ENCODE data around the gene IRF2BPL.

Gene IRF2BPL

DNA sequence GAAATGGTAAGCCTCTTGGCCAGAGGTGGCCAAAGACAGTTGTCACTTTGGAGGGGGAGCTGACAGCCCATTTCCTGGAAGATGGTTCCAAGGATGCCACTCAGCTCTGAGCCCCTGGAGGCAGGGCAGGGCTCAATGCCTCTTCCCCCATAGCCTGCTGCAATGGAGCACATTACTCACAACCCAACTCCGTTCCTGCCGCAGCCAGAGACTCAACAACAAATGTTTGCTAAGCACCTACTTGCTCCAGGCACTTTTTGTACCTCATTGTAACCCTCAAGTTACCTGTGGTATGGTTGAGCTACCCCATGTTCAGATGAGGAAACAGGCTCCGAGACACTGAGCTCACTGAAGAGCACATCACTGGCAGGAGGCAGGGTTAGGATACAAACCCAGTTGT, 19.5 kb downstream of the IRF2BPL start:
- DNase-seq = no peak

DNA sequence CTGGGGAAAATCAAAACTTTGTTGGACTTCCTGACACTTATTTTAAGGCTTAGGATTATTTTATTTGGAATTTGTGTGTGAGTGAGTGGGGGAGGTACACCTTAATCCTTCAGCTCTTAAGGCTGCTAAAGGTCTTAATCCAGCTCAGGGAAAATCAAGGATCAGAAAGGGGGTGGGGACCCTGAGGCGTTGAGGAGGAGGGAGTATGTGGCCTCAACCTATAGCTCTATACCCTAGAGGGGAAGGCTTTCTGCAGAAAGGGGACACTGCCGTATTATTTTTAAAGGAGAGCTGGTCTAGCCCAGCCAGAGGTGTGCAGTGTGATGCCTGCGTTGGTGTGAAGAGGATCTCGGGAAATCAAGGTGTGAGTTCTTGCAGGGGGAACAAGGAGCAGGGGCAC, 20.0 kb downstream of the IRF2BPL start:
- DNase-seq = no peak

DNA sequence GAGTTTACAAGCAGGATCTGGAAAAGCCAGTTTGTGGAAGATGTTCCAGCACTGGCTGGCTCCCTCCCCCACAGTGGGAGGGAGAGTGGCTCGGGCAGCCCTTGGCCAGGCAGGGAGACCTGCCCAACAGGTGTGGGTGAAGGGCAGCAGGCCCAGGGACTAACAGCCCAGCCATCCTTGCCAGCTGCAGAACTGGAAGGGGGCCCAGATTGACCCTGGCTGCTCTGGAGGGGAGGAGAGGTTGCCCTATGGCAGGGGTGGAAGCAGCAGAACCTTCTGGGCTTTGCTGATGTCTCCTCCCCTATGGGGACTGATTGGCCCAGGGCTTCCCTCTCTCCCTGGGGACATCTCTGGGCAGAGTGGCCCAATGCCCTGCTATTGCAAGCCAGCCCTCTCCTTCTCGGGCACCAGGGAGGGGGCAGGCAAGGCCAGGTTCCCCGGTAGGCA, 20.5 kb downstream of the IRF2BPL start:
- no peak for DNase-seq

DNA sequence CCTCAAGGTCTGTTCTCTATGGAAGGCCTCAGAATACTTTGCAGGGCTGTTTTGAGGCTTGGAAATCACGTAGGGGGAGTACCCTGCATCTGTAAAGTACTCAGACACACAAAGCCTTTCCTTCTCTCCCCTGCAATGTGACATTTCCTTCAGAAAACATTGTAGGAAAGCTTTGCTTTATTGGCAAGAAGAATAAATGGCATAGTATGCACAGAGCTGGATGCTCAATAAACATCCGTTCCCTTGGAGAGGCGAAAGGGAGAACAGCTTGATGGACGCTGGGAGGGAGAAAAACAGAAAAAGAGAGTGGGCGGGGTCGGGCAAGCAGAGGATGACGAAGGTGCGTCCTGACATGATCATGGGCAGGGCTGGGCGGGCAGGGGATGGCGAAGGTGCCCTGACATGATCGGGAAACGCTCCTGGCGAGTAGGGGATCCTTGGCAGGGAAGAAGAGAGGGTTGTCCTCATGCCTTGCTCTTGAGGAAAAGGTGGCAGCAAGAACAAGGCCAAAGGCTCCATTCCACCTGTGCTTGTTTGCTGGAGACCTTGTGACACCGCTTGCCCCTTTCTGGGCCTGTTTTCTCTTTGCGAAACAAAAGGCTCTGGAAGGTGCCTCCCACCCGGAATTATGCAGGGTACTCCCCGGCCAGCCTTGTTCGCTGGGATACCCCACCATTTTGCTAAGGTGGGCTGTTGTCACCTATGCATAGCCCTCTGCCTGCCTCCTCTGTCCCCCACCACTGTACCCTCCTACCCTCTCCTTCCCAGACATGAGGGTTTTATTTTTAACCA, 21.1 kb downstream of the IRF2BPL start:
- DNase-seq = no peak

DNA sequence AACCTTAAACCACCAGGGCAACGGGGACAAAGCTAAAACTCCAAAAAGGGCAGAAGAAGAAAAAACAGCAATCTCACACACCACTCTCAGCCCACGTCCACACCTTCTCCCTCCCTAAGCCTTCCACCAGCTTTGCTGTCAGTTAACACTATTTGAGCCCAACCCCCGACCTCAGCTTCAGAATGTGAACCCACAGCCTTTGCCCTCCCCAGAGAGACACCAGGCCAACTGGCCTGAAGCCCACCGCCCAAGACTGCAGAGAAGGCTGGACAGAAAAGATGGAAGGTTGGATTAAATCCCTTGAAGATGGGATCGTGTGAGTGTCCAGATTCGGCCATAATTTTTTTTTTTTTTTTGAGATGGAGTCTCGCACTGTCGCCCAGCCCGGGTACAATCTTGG, 22.4 kb downstream of the IRF2BPL start:
- no peak for DNase-seq

DNA sequence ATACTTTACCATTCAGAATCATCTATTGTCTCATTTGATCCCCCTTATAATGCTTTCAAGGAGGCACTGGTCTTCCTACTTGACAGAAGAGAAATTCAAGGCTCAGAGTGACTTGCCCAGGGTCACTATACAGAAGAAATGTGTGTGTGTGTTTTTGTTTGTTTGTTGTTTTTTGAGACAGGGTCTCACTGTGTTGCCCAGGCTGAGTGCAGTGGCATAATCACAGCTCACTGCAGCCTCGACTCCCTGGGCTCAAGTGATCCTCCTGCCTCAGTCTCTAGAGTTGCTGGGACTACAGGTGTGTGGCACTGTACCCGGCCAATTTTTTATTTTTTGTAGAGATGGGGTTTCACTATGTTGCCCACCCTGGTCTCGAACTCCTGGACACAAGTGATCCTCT, 22.9 kb downstream of the IRF2BPL start:
- no peak for DNase-seq

DNA sequence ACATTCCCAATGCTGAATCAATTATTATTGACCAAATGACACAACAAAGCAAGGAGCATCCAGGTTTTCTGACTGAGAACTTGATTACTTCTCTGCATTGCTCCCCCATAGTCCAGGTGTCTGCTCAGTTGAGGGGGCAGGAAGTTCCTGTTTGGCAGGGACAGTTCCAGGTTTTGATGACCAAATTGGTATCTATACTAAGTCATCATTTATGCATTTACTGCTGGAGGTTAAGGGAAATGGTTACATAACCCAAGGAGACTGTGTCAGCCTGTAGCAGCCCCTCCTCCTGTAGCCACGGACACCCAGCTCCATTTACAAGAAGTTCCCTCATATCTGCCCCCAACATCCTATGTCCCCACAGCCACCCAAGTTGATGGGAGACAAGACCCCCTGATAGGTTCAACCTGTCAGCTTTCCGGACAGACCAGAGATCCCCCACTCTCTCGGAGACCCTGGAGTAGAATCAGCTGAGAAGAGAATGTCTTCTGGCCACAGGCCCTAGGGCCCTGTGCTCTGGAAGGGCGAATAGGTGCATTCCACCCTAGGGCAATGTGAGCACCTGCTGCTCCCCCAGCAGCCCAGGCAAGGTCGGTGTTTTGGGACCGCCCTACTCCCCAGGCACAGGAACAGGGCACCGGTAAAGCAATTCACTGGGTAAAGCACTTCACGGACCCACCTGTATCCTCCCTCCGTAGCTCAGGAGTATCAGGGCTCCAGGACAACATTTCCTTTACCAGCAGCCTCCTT, 23.6 kb downstream of the IRF2BPL start:
- DNase-seq = no peak

DNA sequence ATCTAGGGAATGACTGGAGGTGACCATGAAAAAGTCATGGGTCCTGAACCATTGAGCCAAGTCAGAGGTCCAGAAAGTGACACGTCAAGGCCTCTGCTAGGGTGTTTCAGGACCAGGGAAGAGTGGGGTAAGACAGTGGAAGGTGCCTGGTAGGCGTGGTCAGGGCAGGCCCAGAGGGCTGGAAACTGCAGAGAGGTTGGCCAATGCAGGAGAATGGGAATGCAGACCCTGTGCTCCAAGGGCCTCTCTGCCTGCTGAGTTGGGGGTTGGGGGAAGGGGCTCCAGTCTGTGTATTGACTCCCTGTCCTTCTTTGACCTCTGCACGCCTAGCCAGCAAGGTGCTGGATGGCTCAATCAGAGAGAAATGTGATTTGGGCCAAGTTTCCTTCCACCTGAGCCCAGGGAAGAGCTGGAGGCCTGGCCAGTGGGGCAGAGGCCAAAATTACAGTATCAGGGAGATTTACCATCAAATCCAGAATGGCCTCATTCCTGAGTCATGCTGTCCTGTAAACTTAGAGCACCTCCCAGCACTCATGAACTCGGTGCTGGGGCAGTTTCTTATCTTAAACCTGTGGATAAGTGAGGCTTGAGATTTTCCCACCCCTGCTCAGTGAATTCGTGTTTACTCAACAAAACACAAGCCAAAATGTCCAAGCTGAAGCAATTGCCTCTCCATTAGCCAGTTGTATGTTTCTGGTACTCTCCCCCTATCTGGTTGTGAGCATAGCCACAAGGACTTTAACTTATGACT, 24.4 kb downstream of the IRF2BPL start:
- no peak for DNase-seq

DNA sequence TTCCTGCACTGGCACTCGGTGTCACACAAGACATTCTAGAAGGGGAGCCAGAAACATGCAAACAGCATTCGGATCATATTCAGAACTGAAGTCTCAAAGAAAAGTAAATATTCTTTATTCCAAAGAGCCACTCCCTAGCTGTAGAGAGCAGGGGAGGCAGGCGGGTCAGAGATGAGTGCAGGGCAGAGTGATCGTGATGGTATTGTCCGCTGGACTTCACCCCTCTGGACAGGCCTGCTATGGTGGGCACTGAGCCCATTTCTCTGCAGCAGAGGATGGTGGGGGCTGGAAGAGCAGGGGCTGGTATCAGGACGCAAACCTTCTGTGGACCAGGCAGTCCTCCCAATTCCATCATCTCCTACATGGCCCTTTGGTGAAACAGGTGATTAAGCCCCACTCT, 25.6 kb downstream of the IRF2BPL start:
- no peak for DNase-seq

DNA sequence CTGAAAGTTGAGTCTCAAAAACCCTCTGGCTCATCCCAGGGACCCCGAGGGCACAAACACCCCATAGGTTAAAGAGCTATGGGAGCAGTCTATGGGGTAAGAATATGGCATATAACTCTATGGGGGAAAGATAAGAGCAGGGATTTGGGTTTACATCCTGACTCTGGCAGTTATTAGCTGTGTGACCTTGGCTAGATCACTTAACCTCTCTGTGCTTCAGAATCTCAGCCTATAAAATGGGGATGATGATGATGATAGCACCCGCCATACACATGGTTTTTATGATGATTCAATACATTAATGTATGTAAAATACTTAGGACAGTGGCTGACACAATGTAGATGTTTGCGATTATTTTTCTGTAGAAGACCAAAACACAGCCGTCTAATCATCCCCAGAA, 26.2 kb downstream of the IRF2BPL start:
- no peak for DNase-seq

DNA sequence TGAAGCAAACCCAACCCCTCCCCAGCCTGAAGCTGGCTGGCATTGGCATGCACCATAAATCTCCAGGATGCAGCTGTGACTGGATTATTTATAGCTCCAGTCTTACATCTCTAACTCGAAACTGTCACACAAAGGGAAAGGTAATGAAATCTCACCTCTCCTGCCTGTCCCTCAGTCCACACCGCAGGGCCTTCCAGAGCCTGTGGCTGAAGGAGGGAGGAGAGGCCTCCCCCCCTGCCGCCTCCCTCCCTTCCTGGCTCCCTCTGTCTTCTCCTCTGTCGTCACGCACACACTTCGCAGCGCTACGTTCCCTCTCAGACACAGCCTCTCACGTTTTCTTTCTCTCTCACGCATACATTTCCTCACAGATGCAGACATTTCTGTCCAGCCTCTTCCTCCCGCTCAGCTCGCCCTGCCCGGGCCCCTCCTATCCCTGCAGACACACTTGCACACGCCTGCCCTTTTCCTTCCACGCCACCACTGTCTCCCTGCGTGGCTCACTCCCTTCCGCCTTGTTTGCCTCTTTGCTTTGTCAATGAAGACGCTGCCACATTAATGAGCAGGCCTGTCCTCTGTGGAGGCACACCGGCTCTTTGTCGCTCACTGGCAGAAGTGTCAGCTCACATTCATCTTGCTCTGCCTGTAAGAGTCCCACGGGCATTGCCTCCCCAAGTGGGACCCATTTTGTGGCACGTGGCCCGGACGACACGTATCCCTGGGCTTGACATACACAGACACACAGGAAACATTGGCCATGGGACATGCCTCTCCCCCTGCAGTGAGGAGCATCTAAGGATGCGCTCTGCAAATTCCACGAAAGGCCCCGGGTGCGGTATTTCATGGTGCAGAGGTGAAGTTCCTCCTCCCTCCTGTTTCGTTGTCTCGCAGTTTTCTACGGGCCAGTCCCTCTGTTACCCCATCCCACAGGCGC, 27.9 kb downstream of the IRF2BPL start:
- DNase-seq = no peak

DNA sequence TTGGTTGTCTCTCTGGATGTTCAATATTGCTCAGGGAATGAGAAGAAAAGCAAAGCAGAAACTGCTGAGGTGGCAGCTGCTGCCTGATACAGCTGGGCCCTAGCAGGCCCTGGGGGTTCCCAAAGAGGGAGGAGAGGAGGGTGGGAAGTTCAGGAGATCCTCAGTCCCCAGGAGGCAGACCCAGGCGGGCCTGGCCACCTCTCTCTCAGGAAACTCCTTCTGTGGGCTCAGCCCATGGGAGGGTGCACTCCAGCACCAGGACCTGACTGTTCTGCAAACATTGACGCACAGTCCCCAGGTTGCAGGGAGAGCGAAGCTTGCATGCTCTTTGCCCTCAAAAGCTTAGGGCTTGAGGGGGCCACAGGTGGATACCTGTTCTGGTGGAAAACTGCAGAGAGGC, 29.6 kb downstream of the IRF2BPL start:
- no peak for DNase-seq

DNA sequence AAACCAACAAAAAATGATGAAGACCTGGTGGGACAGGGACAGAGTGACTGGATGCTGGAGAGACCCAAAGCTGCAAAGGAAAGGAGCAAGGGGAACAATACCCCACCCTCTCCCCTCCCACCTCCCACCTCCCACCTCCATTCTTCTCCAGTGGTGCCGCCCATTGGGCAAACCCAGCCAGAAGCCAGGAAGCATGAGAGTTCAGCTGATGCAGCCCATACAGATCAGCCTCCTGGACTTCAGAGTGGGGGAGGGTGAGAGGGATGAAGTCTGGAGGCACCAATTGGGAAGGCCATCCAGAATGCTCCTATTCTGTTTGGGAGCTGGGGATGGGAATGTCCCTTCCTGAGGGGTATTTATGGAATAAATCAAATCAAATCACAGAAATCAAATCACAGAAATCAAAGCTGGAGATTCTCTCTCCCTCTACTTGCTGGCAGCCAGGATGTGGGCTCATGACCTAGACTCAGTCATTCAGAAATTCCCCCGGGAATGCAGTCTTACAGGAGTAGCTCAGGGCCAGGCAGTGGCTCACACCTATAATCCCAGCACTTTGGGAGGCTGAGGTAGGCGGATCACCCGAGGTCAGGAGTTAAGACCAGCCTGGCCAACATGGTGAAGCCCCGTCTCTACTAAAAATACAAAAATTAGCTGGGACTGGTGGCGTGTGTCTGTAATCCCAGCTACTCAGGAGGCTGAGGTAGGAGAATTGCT, 31.1 kb downstream of the IRF2BPL start:
- no peak for DNase-seq

DNA sequence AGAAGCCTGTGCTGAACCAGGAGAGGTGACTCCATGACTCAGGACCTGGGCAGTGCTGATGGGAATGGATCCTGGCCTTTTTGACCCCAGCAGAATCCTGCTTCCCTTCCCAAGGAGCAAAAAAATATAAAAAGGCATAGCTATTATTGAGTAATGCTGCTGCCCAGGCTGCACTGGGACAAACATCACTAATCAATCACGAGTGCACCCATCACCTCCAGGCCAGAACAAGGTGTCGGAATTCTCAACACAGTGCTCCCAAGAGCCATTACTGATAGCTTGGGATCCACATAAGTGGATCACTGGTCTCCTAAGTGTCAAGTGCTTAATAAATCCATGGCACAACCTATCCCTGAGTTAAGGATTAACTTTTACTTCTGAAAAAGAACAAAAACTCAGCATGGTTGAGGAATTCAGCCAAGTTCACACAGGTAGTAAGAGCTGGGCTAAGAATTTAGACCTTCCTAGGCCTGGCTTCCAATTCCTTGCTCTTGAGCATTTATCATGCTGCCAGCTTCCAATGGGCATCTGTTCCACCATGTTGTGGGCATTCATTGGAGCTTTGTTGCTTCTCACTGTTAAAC, 31.9 kb downstream of the IRF2BPL start:
- DNase-seq = no peak

DNA sequence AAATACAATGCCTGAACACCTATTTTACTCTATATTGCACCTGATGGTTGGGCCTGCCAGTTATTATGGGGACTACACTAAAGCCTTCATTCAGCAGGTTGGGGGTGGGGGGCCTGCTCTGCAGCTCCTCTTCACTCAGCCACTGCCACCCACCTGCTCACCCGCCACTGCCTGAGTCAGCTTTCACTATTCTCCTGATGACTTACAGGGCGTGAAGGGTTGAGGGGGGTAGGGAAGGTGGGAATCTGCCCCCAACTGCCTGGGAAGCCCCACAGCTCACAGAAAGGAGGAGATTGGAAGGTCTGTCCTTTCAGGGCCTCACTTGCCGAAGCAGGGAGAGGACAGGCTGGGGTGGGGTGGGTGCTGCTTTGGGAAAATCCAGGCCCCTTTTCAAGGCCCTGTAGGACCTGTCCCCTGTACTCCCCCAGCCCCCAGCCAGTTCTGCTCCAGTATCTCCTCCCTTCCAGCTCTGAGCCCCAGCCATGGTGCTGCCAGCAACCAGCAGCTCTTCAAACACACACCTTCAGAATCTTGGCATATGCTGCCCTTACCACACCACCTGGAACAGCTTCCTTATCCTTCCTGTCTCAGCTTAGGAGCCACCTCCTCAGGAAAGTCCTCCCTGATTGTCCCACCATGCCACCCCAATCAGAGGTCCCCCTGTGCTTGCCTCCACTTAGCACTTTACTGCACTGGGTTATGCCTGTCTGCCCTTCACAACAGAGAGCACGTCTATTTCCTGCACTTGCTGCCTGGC, 33.1 kb downstream of the IRF2BPL start:
- peak; percentile 22 for DNase-seq

DNA sequence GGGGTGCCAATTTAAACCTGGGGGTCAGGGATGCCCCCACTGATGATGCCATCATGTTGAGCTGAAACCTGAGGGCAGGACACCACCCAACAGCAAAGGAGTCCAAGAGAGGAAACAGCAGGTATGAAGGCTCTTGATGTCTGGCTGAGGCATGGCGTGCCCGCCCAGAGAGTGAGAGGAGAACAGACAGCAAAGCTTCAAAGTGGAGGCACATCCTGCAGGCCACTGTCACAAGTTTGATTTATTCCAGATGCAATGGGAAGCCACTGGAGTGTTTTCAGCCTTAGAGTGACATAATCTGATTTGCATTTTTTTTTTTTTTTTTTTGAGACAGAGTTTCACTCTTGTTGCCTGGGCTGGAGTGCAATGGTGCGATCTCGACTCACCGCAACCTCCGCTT, 34.8 kb downstream of the IRF2BPL start:
- no peak for DNase-seq

DNA sequence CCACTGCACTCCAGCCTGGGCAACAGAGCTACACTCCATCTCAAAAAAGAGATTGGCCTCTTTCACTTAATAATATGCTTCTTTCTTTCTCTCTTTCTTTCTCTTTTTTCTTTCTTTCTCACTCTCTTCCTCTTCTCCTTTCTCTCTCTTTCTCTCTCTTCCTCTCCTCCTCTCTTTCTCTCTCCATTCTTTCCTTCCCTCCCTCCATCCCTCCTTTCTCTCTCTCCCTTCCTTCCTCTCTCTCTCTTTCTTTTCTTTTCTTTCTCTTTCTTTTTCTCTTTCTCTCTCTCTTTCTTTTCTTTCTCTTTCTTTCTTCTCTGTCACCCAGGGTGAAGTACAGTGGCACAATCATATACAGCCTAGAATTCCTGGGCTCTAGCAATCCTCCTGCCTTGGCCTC, 38.4 kb downstream of the IRF2BPL start:
- no peak for DNase-seq

DNA sequence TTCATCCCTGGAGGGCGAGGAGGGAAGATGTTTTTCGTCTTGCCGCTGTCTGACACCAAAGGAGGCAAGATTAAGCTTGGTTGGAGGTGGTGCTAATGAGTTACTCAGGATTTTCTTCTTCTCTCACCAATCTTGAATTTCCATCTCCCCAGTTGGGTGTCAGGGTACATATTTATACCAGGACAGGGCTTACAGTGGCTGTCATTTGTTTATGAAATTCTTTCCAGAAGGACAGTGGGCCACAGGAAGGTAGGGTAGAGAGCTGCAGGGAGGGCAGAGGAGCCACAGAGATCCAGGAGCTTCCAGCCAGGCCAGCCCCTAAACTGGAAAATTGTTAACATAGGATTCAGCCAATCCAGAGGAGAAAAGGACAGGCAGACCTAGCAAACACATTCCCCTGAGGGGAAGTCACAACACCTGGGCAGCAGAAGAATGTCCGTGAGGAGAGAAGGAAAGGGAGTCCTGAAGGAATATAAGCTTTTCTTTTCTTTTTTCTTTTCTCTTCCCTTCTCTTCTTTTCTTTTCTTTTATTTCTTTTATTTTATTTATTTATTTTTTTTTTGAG, 40.5 kb downstream of the IRF2BPL start:
- DNase-seq = no peak

DNA sequence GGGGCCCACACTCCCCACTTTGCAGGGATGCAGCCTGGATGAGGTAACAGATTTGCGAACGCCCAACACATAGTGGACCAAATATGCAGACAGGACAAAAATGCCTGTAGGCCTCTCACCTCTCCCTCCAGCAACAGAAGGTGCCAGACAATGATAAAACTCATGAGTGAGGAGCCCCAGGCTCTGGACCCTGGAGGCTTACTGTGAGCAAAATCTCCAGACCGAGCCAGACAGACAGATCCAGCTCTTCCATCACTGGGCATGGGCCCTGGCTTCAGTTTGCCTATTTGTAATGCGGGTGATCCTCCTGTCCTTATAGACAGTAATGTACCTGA, 42.3 kb downstream of the IRF2BPL start:
- DNase-seq = no peak

DNA sequence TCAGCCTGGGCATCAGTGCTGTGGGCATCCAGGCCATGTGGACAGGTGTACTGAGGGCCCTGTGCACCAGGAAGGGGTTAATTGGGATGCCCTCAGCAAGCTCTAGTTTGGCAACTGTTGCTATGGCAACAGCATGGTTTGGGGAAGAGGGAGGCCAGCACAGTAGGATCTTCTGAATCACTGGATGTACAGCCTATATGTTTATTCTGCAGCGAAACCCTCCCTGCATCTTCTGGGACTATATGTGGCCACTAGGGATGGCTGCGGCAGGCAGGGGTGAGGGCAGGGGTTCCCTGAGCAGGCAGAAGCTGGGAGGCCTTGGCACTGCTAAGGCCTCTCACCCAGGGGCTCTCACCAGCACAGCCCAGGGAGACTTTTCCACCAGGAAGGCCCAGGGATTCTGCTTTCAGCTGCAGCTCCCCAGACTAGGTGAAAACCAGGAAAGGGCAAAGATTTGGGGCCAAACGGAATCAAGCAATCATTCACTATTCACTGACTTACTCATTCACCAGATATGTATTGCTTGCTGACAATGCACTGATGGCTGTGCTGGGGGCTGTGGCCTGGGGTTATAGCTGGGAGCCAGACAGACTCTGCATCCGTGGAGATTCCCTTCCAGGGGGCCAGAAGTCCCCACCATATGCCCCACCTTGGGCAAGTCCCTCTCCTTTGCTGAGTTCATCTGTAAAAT, 42.8 kb downstream of the IRF2BPL start:
- no peak for DNase-seq
